ENCODE measurements around the gene BICDL2.
A peak's percentile ranks its signal among the peaks of the same experiment; 100 is the strongest.

Gene BICDL2

DNA sequence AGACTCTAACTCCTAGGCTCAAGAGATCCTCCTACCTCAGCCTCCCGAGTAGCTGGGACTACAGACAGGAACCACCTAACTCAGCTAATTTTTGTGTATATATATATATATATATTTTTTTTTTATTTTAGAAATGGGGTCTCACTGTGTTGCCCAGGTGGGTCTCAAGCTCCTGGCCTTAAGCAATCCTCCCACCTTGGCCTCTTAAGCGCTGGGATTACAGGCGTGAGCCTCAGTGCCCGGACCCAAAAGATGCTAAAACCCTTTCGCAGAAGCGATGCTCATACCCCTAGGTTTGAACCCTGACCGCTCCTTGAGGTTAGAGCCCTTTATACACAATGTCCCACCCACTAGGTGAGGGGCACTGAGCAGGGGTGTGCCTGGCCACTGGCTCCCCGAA lies 26.2 kb downstream of the BICDL2 start:
- TF ChIP-seq, protein P1, sequence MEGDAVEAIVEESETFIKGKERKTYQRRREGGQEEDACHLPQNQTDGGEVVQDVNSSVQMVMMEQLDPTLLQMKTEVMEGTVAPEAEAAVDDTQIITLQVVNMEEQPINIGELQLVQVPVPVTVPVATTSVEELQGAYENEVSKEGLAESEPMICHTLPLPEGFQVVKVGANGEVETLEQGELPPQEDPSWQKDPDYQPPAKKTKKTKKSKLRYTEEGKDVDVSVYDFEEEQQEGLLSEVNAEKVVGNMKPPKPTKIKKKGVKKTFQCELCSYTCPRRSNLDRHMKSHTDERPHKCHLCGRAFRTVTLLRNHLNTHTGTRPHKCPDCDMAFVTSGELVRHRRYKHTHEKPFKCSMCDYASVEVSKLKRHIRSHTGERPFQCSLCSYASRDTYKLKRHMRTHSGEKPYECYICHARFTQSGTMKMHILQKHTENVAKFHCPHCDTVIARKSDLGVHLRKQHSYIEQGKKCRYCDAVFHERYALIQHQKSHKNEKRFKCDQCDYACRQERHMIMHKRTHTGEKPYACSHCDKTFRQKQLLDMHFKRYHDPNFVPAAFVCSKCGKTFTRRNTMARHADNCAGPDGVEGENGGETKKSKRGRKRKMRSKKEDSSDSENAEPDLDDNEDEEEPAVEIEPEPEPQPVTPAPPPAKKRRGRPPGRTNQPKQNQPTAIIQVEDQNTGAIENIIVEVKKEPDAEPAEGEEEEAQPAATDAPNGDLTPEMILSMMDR (IDR thresholded peaks at IDR 0.05): no peak
- Histone ChIP-seq H3K9me3 (ENCODE audit: control insufficient read depth, low read length) (no peaks in the 10 kb centered on the region), H2AFZ (peak overlapping the region; percentile 93), H3K9ac (no peak overlapping the region), H3K4me2 (ENCODE audit: low read length) (peak overlapping the region; percentile 71), H3K27me3 (ENCODE audit: control insufficient read depth, insufficient read depth, low read length) (no peaks in the 10 kb centered on the region), H3K79me2 (peaks cover 5% of the 10 kb centered on the region), H3K27ac (peak overlapping the region; percentile 98), H3K4me1 (peaks cover 46% of the 10 kb centered on the region), H3K4me3 (ENCODE audit: low read depth, low read length) (no peak overlapping the region), H3K36me3 (ENCODE audit: control insufficient read depth, insufficient read depth, low read length) (no peaks in the 10 kb centered on the region)

DNA sequence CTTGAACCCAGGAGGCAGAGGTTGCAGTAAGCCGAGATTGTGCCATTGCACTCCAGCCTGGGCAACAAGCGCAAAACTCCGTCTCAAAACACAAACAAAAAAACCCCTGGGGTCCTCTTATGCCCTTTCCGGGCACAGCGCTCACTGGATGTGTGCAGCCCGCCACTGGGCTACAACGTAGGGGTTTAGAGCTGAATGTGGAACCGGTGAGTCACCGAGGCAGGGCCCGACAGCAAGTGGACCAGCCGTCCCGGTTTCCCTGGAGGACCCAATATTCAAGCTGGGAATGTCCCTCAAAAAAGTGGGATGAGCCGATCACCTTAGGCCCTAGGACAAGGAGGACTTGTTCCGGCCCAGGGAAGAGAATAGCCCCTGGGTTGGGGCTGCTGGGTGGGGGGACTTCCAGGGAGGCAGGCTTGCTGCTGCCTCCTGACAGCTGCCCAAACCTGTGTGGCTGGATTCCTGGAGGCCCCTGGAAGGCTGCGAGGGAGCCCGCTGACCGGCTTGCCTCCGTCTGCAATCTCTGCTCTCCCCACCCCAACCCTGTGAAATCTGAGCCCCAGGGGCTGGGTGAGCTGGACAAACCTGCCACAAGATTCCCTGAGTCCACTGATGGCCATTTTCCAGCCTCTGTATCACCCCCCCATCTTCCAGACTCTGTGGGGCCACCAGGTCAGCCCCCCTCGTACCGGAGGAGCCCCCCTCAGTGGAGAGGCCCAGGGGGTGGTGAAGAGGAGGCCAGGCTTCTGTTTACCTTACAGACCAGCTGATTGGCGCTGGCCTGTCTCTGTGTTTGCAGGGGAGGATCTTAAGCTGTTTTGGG lies 27.0 kb downstream of the BICDL2 start:
- peak overlapping the region; percentile 93 for H2AFZ ChIP-seq
- H3K27ac ChIP-seq: peak overlapping the region; percentile 98
- H3K9me3 ChIP-seq (ENCODE audit: control insufficient read depth, low read length): no peaks in the 10 kb centered on the region
- no peaks in the 10 kb centered on the region for H3K36me3 ChIP-seq (ENCODE audit: control insufficient read depth, insufficient read depth, low read length)
- H3K79me2 ChIP-seq: peaks cover 5% of the 10 kb centered on the region
- H3K4me2 ChIP-seq (ENCODE audit: low read length): peak overlapping the region; percentile 71
- TF ChIP-seq, protein P1 (IDR thresholded peaks at IDR 0.05): no peak
- H3K9ac ChIP-seq: no peak overlapping the region
- no peaks in the 10 kb centered on the region for H3K27me3 ChIP-seq (ENCODE audit: control insufficient read depth, insufficient read depth, low read length)
- peaks cover 46% of the 10 kb centered on the region for H3K4me1 ChIP-seq
- peak overlapping the region; percentile 35 for H3K4me3 ChIP-seq (ENCODE audit: low read depth, low read length)

DNA sequence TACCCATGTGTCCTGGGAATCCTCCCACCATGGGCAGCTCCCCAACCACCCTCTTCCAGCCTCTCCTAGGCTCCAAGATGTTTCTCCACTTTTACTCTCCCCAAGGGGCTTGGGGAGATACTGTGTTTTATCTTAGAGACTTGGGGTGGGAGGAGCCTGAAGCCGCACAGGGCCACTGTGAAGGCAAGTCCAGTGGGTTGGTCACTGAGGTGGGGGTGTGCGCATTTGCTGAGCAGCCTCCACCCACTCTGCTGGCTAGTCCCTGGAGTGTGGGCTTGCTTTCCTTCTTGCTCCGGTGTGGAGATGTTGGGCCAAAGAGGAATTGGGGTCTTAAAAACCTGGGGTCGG lies 28.1 kb downstream of the BICDL2 start:
- Histone ChIP-seq H2AFZ (no peak overlapping the region), H3K36me3 (ENCODE audit: control insufficient read depth, insufficient read depth, low read length) (no peaks in the 10 kb centered on the region), H3K27ac (peak overlapping the region; percentile 98), H3K4me2 (ENCODE audit: low read length) (no peak overlapping the region), H3K79me2 (peaks cover 5% of the 10 kb centered on the region), H3K9me3 (ENCODE audit: control insufficient read depth, low read length) (no peaks in the 10 kb centered on the region), H3K27me3 (ENCODE audit: control insufficient read depth, insufficient read depth, low read length) (no peaks in the 10 kb centered on the region), H3K9ac (no peak overlapping the region), H3K4me1 (peaks cover 46% of the 10 kb centered on the region), H3K4me3 (ENCODE audit: low read depth, low read length) (no peak overlapping the region)
- TF ChIP-seq, protein P1 (IDR thresholded peaks at IDR 0.05): no peak

DNA sequence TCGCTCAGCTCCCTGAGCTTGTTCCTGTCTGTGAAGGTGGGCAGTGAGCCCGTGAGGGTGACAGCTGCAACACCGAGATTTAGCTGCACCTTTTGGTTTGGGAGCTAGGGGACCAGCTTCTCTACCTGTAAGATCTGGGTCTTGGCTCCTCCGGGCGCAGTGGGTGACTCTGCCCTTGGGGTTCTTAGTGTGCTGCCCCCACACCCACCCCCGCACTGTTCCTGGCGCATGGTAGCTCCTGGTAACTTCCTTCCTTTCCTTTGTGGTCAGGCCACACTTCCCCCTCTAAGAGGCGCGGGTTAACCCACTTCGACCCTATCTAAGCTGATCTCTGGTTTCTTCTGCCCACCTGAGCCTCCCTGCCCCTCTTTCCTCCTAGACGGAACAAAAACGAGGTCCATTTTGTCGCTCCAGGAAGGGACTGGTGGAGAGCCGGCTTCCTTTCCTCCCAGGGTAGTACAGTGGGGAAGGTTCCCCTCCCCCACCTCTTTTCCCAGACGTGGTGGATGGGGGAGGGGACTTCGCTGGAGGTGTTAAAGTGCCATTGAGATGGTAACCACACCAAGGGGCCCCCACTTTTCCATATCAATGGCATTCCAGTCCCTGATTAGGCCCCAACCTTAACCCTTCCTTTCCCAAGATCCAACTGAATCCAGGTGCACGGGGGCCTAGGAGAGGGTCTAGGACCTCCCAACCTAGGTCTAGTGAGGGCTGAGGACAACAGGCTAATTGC lies 28.6 kb downstream of the BICDL2 start:
- Histone ChIP-seq H3K79me2 (peaks cover 5% of the 10 kb centered on the region), H3K4me1 (peaks cover 40% of the 10 kb centered on the region), H3K4me2 (ENCODE audit: low read length) (no peak overlapping the region), H3K9me3 (ENCODE audit: control insufficient read depth, low read length) (no peaks in the 10 kb centered on the region), H3K9ac (no peak overlapping the region), H3K27me3 (ENCODE audit: control insufficient read depth, insufficient read depth, low read length) (no peaks in the 10 kb centered on the region), H2AFZ (no peak overlapping the region), H3K4me3 (ENCODE audit: low read depth, low read length) (no peak overlapping the region), H3K36me3 (ENCODE audit: control insufficient read depth, insufficient read depth, low read length) (no peaks in the 10 kb centered on the region), H3K27ac (no peak overlapping the region)
- TF ChIP-seq, protein P1 (IDR thresholded peaks at IDR 0.05): no peak

All from parathyroid adenoma (tissue), 2 donors.